Activated CD4-positive, CD25-positive, alpha-beta regulatory T cell treated with anti-CD3 and anti-CD28 coated beads, Interleukin-2, amount 50 U/mL, for 72 hours (primary cell): ENCODE data around the gene BLOC1S6.
"Not testable (repeated sequence)": the region's sequence is repeated elsewhere in the genome, so short reads cannot be mapped to it uniquely, and the experiment has no call there.

ENCODE experiments used
- DNase-seq: peaks from one replicate; pipeline ENCODE4 v3.0.0; 2021

Gene BLOC1S6

GRCh38 chr15:45641999-45642932, 55.1 kb downstream of the BLOC1S6 start:
- no peak for DNase-seq

- DNase-seq: no peak
Observed at GRCh38 chr15:45644437-45644836, 57.3 kb downstream of the BLOC1S6 start.

GRCh38 chr15:45645026-45645980, 58.1 kb downstream of the BLOC1S6 start:
- no peak for DNase-seq

- DNase-seq: no peak
Observed at GRCh38 chr15:45646220-45646619, 59.0 kb downstream of the BLOC1S6 start.

- no peak for DNase-seq
Observed at GRCh38 chr15:45647828-45648227, 60.6 kb downstream of the BLOC1S6 start.

- DNase-seq: no peak
Observed at GRCh38 chr15:45648521-45649200, 61.5 kb downstream of the BLOC1S6 start.

- not testable (repeated sequence) for DNase-seq
Observed at GRCh38 chr15:45650007-45650406, 62.8 kb downstream of the BLOC1S6 start.

- DNase-seq: no peak
Observed at GRCh38 chr15:45650889-45651525, 63.8 kb downstream of the BLOC1S6 start.

GRCh38 chr15:45653702-45654424, 66.7 kb downstream of the BLOC1S6 start:
- DNase-seq: no peak

- DNase-seq: no peak
Observed at GRCh38 chr15:45654749-45655148, 67.6 kb downstream of the BLOC1S6 start.

GRCh38 chr15:45657254-45657653, 70.1 kb downstream of the BLOC1S6 start:
- DNase-seq: no peak

- DNase-seq: no peak
Observed at GRCh38 chr15:45657764-45658545, 70.8 kb downstream of the BLOC1S6 start.
